Lung (tissue), 12 donors: ENCODE data around the gene SCAMP4. TPM values are rescaled to one million over a fixed set of nuclear protein-coding genes. Genes with fewer than 3 reads are reported as not detected.

ENCODE experiments used
- ATAC-seq: fragments of 200-7000 bp; cut with Tn5 transposase; one replicate; pipeline ENCODE4 v1.9.1; 2020; ENCODE audit warnings: moderate number of reproducible peaks; ENCODE audit not compliant: insufficient read depth, low FRiP score
- DNase-seq, 3 donors: peaks; one replicate each; pipeline ENCODE4 v3.0.0-alpha.2; 2013 to 2017
- H3K27ac ChIP-seq, 2 donors: one replicate each; pipeline ENCODE4 v1.5.1; 2013; ENCODE audit warnings: mild to moderate bottlenecking in 2 of 2, moderate library complexity in 2 of 2, control low read depth in 1 of 2, inconsistent platforms in 1 of 2, low read depth in 1 of 2, low read length in 1 of 2
- H3K27me3 ChIP-seq, 3 donors: one replicate each; pipeline ENCODE4 v1.5.1; 2013; ENCODE audit warnings: low read length in 2 of 3; ENCODE audit not compliant: control insufficient read depth in 3 of 3, insufficient read depth in 3 of 3
- H3K36me3 ChIP-seq, 4 donors: one replicate each; pipeline ENCODE4 v1.5.1; 2013; ENCODE audit warnings: low read length in 4 of 4, mild to moderate bottlenecking in 1 of 4, moderate library complexity in 1 of 4; ENCODE audit not compliant: control insufficient read depth in 4 of 4, insufficient read depth in 4 of 4
- H3K4me1 ChIP-seq, 5 donors: one replicate each; pipeline ENCODE4 v1.5.1; 2013; ENCODE audit warnings: low read length in 5 of 5, mild to moderate bottlenecking in 2 of 5, moderate library complexity in 1 of 5; ENCODE audit not compliant: control insufficient read depth in 5 of 5, insufficient read depth in 5 of 5
- H3K4me3 ChIP-seq: one replicate; pipeline ENCODE4 v1.5.1; 2013; ENCODE audit warnings: mild to moderate bottlenecking, control low read depth, moderate library complexity
- H3K9ac ChIP-seq, 2 donors: one replicate each; pipeline ENCODE4 v1.5.1; 2013; ENCODE audit warnings: low read length in 2 of 2, control low read depth in 1 of 2; ENCODE audit not compliant: insufficient read depth in 1 of 2
- H3K9me3 ChIP-seq, 4 donors: one replicate each; pipeline ENCODE4 v1.5.1; 2013; ENCODE audit warnings: low read length in 3 of 4, mild to moderate bottlenecking in 1 of 4, moderate library complexity in 1 of 4; ENCODE audit not compliant: control insufficient read depth in 4 of 4, insufficient read depth in 3 of 4
- CTCF ChIP-seq: IDR thresholded peaks from 2 replicates; pipeline ENCODE4 v1.5.1; 2012; ENCODE audit warnings: mild to moderate bottlenecking; ENCODE audit errors: control extremely low read depth, extremely low read depth
- WGBS, 2 donors: extraction: QIAGEN DNeasy Blood & Tissue Kit; methylation state at CpG; one replicate each; pipeline ENCODE4 v1.1.7; 2013; 5-methylcytosine and 5-hydroxymethylcytosine counted together
- polyA plus RNA-seq, 2 donors: library from polyadenylated mRNA; stranded (reverse); fragments of 200-250 nt; gene quantifications; one replicate each; pipeline ENCODE4 v1.2.1, GENCODE V29; 2013
- total RNA-seq, 2 donors: library from RNA; depleted of rRNA in 1 of 2; stranded (reverse); fragments of >200 nt in 1 of 2; gene quantifications; one replicate each; pipeline ENCODE4 v1.2.1, GENCODE V29; 2014 to 2021
- donor health status: control.
- donor health status: control.
- donor health status: Bipolar disorder and iron deficiency.
- donor health status: healthy.
- donor health status: DM: yes; HTN: yes; CAD: no.

The SCAMP4 gene
- total and polyA plus RNA-seq, 4 donors = 45.7 to 86.6 (median 56.2) TPM

GRCh38 chr19:1931445-1931844 lies 26.2 kb downstream of the SCAMP4 start:
- no peak for DNase-seq
- Histone ChIP-seq H3K9ac (no peak overlapping the region), H3K4me1 (peaks cover 0 to 18% (median 0%) of the 10 kb centered on the region in 5 donors), H3K9me3 (peaks cover 0 to 4% (median 2%) of the 10 kb centered on the region in 4 donors), H3K27me3 (peaks cover 0 to 2% (median 0%) of the 10 kb centered on the region in 3 donors), H3K36me3 (no peaks in the 10 kb centered on the region), H3K27ac (no peak overlapping the region), H3K4me3 (no peak overlapping the region)
- no peak for TF ChIP-seq CTCF
- ATAC-seq = no peak
- WGBS, 2 donors = 88 to 96% methylated on average over 1 of the region's 1 CpG

- H3K4me1 ChIP-seq = peaks cover 0 to 18% (median 0%) of the 10 kb centered on the region in 5 donors
- TF ChIP-seq CTCF = no peak
These were observed 27.2 kb downstream of the SCAMP4 start for GRCh38 chr19:1932395-1932794.

GRCh38 chr19:1933244-1933643 lies 28.0 kb downstream of the SCAMP4 start:
- Histone ChIP-seq H3K4me1 (peaks cover 0 to 18% (median 0%) of the 10 kb centered on the region in 5 donors), H3K27me3 (peaks cover 0 to 2% (median 0%) of the 10 kb centered on the region in 3 donors), H3K4me3 (no peak overlapping the region), H3K27ac (no peak overlapping the region), H3K36me3 (no peaks in the 10 kb centered on the region), H3K9ac (no peak overlapping the region), H3K9me3 (peaks cover 0 to 4% (median 2%) of the 10 kb centered on the region in 4 donors)
- DNase-seq (no peak), ATAC-seq (no peak)
- WGBS, 2 donors = 68 to 75% methylated on average over 7 of the region's 7 CpGs
- TF ChIP-seq CTCF = no peak

More at GRCh38 chr19:1932395-1932794, 27.2 kb downstream of the SCAMP4 start:
- H3K27me3 ChIP-seq = peaks cover 0 to 2% (median 0%) of the 10 kb centered on the region in 3 donors
- no peak for DNase-seq
- H3K9me3 ChIP-seq = peaks cover 0 to 4% (median 2%) of the 10 kb centered on the region in 4 donors
- H3K9ac ChIP-seq = no peak overlapping the region
- H3K27ac ChIP-seq = no peak overlapping the region
- ATAC-seq = no peak
- H3K4me3 ChIP-seq = no peak overlapping the region
- WGBS, 2 donors = 87 to 92% methylated on average over 8 of the region's 8 CpGs
- H3K36me3 ChIP-seq = no peaks in the 10 kb centered on the region

- Histone ChIP-seq H3K36me3 (no peaks in the 10 kb centered on the region), H3K9ac (no peak overlapping the region), H3K4me1 (peaks cover 0 to 18% (median 0%) of the 10 kb centered on the region in 5 donors), H3K27ac (no peak overlapping the region), H3K4me3 (no peak overlapping the region), H3K9me3 (peaks cover 0 to 4% (median 2%) of the 10 kb centered on the region in 4 donors), H3K27me3 (peaks cover 0 to 2% (median 0%) of the 10 kb centered on the region in 3 donors)
- no peak for TF ChIP-seq CTCF
- 95 to 96% methylated on average over 8 of the region's 8 CpGs for WGBS, 2 donors
- ATAC-seq (no peak), DNase-seq (no peak)
These were observed 28.7 kb downstream of the SCAMP4 start for GRCh38 chr19:1933942-1934341.
